B cell (primary cell): ENCODE data around the gene TLK1. TPM values are rescaled to one million over a fixed set of nuclear protein-coding genes. Genes with fewer than 3 reads are reported as not detected.

Source experiments
- ATAC-seq: fragments of 200-7000 bp; cut with Tn5 transposase; one replicate; pipeline ENCODE4 v1.10.0; 2021; ENCODE audit warnings: low read depth, mild to moderate bottlenecking, moderate number of reproducible peaks, moderate library complexity
- CTCF ChIA-PET: fragments of 350-600 bp; sonication (Branson Sonifier 250); formaldehyde crosslinking; loops from one replicate; lab custom pipeline; 2021; ENCODE audit warnings: antibody characterized with exemption, inconsistent platforms; lab: Charles Lee
- POLR2A ChIA-PET: fragments of 350-600 bp; sonication (Branson Sonifier 250); formaldehyde crosslinking; loops from one replicate; lab custom pipeline; 2021; ENCODE audit warnings: antibody characterized with exemption; lab: Charles Lee
- DNase-seq: peaks from one replicate; pipeline ENCODE4 v3.0.0; 2013
- H2AFZ ChIP-seq: 2 replicates; pipeline ENCODE4 v1.6.1; 2012; ENCODE audit warnings: mild to moderate bottlenecking, low read depth, low read length; ENCODE audit not compliant: insufficient read depth, poor library complexity, severe bottlenecking
- H3K27ac ChIP-seq, 2 donors: 1 replicate in 1 of 2; 2 replicates in 1 of 2; pipeline ENCODE4 v1.5.1; 2012 to 2013; ENCODE audit warnings: low read length in 2 of 2, mild to moderate bottlenecking in 2 of 2, moderate library complexity in 1 of 2
- H3K27me3 ChIP-seq, 4 experiments: fragments of 200-600 bp in 1 of 4; sonication (generic) in 1 of 4; replicated peaks in 1 of 4; 1 replicate in 2 of 4; 2 replicates in 2 of 4; pipeline versions ENCODE4 v1.6.1 to v1.7.0; 2013 to 2016; ENCODE audit warnings: low read length in 3 of 4, mild to moderate bottlenecking in 2 of 4, mixed read lengths in 1 of 4, moderate library complexity in 1 of 4; ENCODE audit not compliant: insufficient read depth in 4 of 4, control insufficient read depth in 3 of 4; ENCODE audit errors: control extremely low read depth in 1 of 4
- H3K36me3 ChIP-seq, 2 experiments: replicated peaks in 1 of 2; 1 replicate in 1 of 2; 2 replicates in 1 of 2; pipeline versions ENCODE4 v1.6.1 to v1.7.1; 2013; ENCODE audit warnings: low read length in 1 of 2; ENCODE audit not compliant: insufficient read depth in 2 of 2, control insufficient read depth in 1 of 2; ENCODE audit errors: control extremely low read depth in 1 of 2, extremely low read depth in 1 of 2
- H3K4me1 ChIP-seq, 2 donors: fragments of 200-600 bp in 1 of 2; sonication (generic) in 1 of 2; 1 replicate in 1 of 2; 2 replicates in 1 of 2; pipeline versions ENCODE4 v1.5.1 to v1.6.1; 2013 to 2017; ENCODE audit warnings: low read length in 2 of 2; ENCODE audit not compliant: control insufficient read depth in 2 of 2, insufficient read depth in 2 of 2
- H3K4me2 ChIP-seq: replicated peaks from 2 replicates; pipeline ENCODE3; 2012; ENCODE audit warnings: mild to moderate bottlenecking, low read depth, low read length; ENCODE audit not compliant: poor library complexity, severe bottlenecking
- H3K4me3 ChIP-seq, 5 experiments: fragments of 200-600 bp in 1 of 5; sonication (generic) in 1 of 5; 1 replicate in 3 of 5; 2 replicates in 2 of 5; pipeline versions ENCODE4 v1.5.1 to v1.7.0; 2011 to 2016; ENCODE audit warnings: low read length in 4 of 5, mild to moderate bottlenecking in 4 of 5, low read depth in 2 of 5, control low read depth in 1 of 5, moderate library complexity in 1 of 5; ENCODE audit not compliant: insufficient read depth in 1 of 5; ENCODE audit errors: control extremely low read depth in 1 of 5, extremely low read depth in 1 of 5
- H3K79me2 ChIP-seq: fragments of 200-600 bp; sonication (generic); one replicate; pipeline ENCODE4 v1.6.0; 2016; ENCODE audit warnings: low read length; ENCODE audit not compliant: control insufficient read depth, insufficient read depth
- H3K9ac ChIP-seq: fragments of 200-600 bp; sonication (generic); 2 replicates; pipeline ENCODE4 v1.6.1; 2017; ENCODE audit warnings: mild to moderate bottlenecking, low read length, moderate library complexity
- H3K9me3 ChIP-seq, 3 donors: one replicate each; pipeline versions ENCODE4 v1.6.1 to v1.7.1; 2013; ENCODE audit warnings: low read length in 2 of 3; ENCODE audit not compliant: control insufficient read depth in 2 of 3, insufficient read depth in 1 of 3; ENCODE audit errors: control extremely low read depth in 1 of 3
- H4K20me1 ChIP-seq: 2 replicates; pipeline ENCODE4 v1.6.0; 2012; ENCODE audit warnings: mild to moderate bottlenecking, low read length; ENCODE audit not compliant: insufficient read depth, control insufficient read depth, poor library complexity, severe bottlenecking
- H3K27ac Mint-ChIP-seq: one replicate; pipeline ENCODE4 v1.8.0; 2021; ENCODE audit warnings: mixed read lengths
- H3K27me3 Mint-ChIP-seq: one replicate; pipeline ENCODE4 v1.8.0; 2021; ENCODE audit warnings: mixed read lengths
- H3K4me1 Mint-ChIP-seq: one replicate; pipeline ENCODE4 v1.8.0; 2021; ENCODE audit warnings: mixed read lengths
- H3K4me3 Mint-ChIP-seq: one replicate; pipeline ENCODE4 v1.8.0; 2021; ENCODE audit warnings: mixed read lengths
- H3K9me3 Mint-ChIP-seq: one replicate; pipeline ENCODE4 v1.8.0; 2022; ENCODE audit warnings: mixed read lengths; ENCODE audit not compliant: insufficient read depth
- CTCF ChIP-seq: fragments of 200-600 bp; IDR thresholded peaks from one replicate; pipeline ENCODE4 v1.8.0; 2022; ENCODE audit warnings: antibody characterized with exemption, mild to moderate bottlenecking
- EZH2 ChIP-seq: IDR thresholded peaks from 2 replicates; pipeline ENCODE4 v1.6.1; 2012; ENCODE audit warnings: borderline replicate concordance, low read depth, mild to moderate bottlenecking, moderate library complexity, low read length; ENCODE audit not compliant: insufficient read depth, poor library complexity, severe bottlenecking
- WGBS: methylation state at CpG from one replicate; pipeline ENCODE4 v1.1.5; 2013; ENCODE audit warnings: missing lambda C conversion rate; ENCODE audit not compliant: insufficient coverage; 5-methylcytosine and 5-hydroxymethylcytosine counted together
- intact Hi-C: fragments of 100-400 bp; cut with micrococcal nuclease; formaldehyde crosslinking; loops from one replicate; pipeline ENCODE4 v1.10.0; 2022
- polyA plus RNA-seq: library from polyadenylated mRNA; depleted of rRNA; stranded (reverse); fragments of >200 nt; gene quantifications from 2 replicates; pipeline ENCODE4 v1.2.3, GENCODE V29; 2012
- total RNA-seq, 2 donors: library from RNA; stranded (reverse); fragments of 120-200 nt in 1 of 2; gene quantifications; 1 replicate in 1 of 2; 2 replicates in 1 of 2; pipeline versions ENCODE4 v1.2.3 to v1.2.4, GENCODE V29; 2013 to 2022

TLK1 gene
- total and polyA plus RNA-seq, 2 donors (not counting 1 experiment from before 2014, with no cell fraction given) = 13.8 to 186 TPM

GRCh38 chr2:171086352-171087290, 74.1 kb downstream of the TLK1 start:
- ChIA-PET CTCF (interaction anchor here (0.6 to 2.1 kb wide), 25 partner anchors 9 to 347 kb away, joined by 3 to 27 read pairs (median 4); partner anchors contain the start of genes DCAF17, METTL8 and TLK1), POLR2A (no interaction called here)
- Mint-ChIP-seq H3K4me1 (peaks cover 43% of the 10 kb centered on the region), H3K9me3 (no peaks in the 10 kb centered on the region), H3K4me3 (no peak overlapping the region), H3K27ac (peak overlapping the region; percentile 17), H3K27me3 (no peaks in the 10 kb centered on the region)
- Histone ChIP-seq H3K9me3 (no peaks in the 10 kb centered on the region), H3K27me3 (no peaks in the 10 kb centered on the region), H3K9ac (no peak overlapping the region), H3K4me1 (peaks cover 3% of the 10 kb centered on the region in 2 donors), H3K27ac (peak overlapping the region in 1 of 2 donors; percentile 1), H3K79me2 (peaks cover 86% of the 10 kb centered on the region), H2AFZ (no peak overlapping the region), H3K4me2 (peak overlapping the region; percentile 32), H3K36me3 (peaks cover 0 to 2% of the 10 kb centered on the region in 2 experiments), H4K20me1 (peaks cover 29% of the 10 kb centered on the region), H3K4me3 (no peak overlapping the region)
- WGBS = 43% methylated on average over 6 of the region's 13 CpGs
- peak; percentile 63 for ATAC-seq
- TF ChIP-seq EZH2 (no peak), CTCF (peak; percentile 66)
- intact Hi-C loops = loop anchor here (2.0 to 5.0 kb wide), 3 partner anchors 36 to 330 kb away; no protein-coding TSS in a partner anchor
- DNase-seq = peak; percentile 57

GRCh38 chr2:171084128-171084527, 76.6 kb downstream of the TLK1 start:
- Histone ChIP-seq H3K4me2 (no peak overlapping the region), H3K4me1 (peaks cover 3% of the 10 kb centered on the region in 2 donors), H2AFZ (no peak overlapping the region), H3K79me2 (peaks cover 89% of the 10 kb centered on the region), H3K27ac (no peak overlapping the region), H3K36me3 (peaks cover 2 to 10% of the 10 kb centered on the region in 2 experiments), H3K4me3 (no peak overlapping the region), H4K20me1 (peaks cover 35% of the 10 kb centered on the region), H3K9me3 (no peaks in the 10 kb centered on the region), H3K9ac (no peak overlapping the region), H3K27me3 (no peaks in the 10 kb centered on the region)
- intact Hi-C loops = no loop called here
- ChIA-PET POLR2A (no interaction called here), CTCF (no interaction called here)
- H3K27me3 Mint-ChIP-seq = no peaks in the 10 kb centered on the region
- peaks cover 43% of the 10 kb centered on the region for H3K4me1 Mint-ChIP-seq
- H3K4me3 Mint-ChIP-seq = no peak overlapping the region
- DNase-seq = no peak
- no peak overlapping the region for H3K27ac Mint-ChIP-seq
- WGBS = 60% methylated on average over 1 of the region's 5 CpGs
- no peaks in the 10 kb centered on the region for H3K9me3 Mint-ChIP-seq
- ATAC-seq = no peak
- no peak for TF ChIP-seq EZH2
- no peak for TF ChIP-seq CTCF
